Measurements from ENCODE around the gene SRRM1. TPM values are rescaled to one million over a fixed set of nuclear protein-coding genes. Genes with fewer than 3 reads are reported as not detected.

Gene SRRM1
- total and polyA plus RNA-seq, 4 experiments from 2014 or later: 73.8 to 230 (median 219) TPM

- no peaks in the 10 kb centered on the region for H3K9me3 ChIP-seq (ENCODE audit: control insufficient read depth in 1 of 2, low read length in 2 of 2)
- Mint-ChIP-seq H3K4me1 (peaks cover 2 to 11% (median 3%) of the 10 kb centered on the region in 4 donors), H3K27ac (no peak overlapping the region), H3K36me3 (no peaks in the 10 kb centered on the region), H3K9me3 (peaks cover 0 to 4% (median 0%) of the 10 kb centered on the region in 8 donors), H3K4me3 (no peak overlapping the region), H3K27me3 (peaks cover 2 to 5% of the 10 kb centered on the region in 2 donors)
- ChIA-PET CTCF (ENCODE audit: partially characterized antibody) (interaction anchor here (0.6 to 6.6 kb wide), 15 partner anchors 11 to 436 kb away, joined by 3 to 49 read pairs (median 3); partner anchors contain the start of genes NIPAL3 and STPG1), POLR2A (ENCODE audit: partially characterized antibody) (no interaction called here)
- intact Hi-C loops (cut with micrococcal nuclease): loop anchor here (1.0 to 5.0 kb wide), 5 partner anchors 48 to 436 kb away; partner anchors contain the start of gene NIPAL3
- no peaks in the 10 kb centered on the region for H3K36me3 ChIP-seq (ENCODE audit: insufficient read depth, low read length)
- no peaks in the 10 kb centered on the region for H3K4me1 ChIP-seq (ENCODE audit: insufficient read depth, low read length)
- no peaks in the 10 kb centered on the region for H3K27me3 ChIP-seq (ENCODE audit: insufficient read depth, low read length)
- H3K27ac ChIP-seq (ENCODE audit: low read depth, low read length): no peak overlapping the region
- no peak overlapping the region for H3K4me3 ChIP-seq (ENCODE audit: low read length in 2 of 2)
- DNase-seq: peak in 4 of 5 donors; percentile 55 to 63 (median 57)
Observed at GRCh38 chr1:24635195-24635843, 7.8 kb upstream of the SRRM1 start.

GRCh38 chr1:24636661-24637357, 6.3 kb upstream of the SRRM1 start:
- H3K27me3 Mint-ChIP-seq: peaks cover 0 to 3% of the 10 kb centered on the region in 2 donors
- Histone ChIP-seq H3K36me3 (ENCODE audit: insufficient read depth, low read length) (no peaks in the 10 kb centered on the region), H3K27ac (ENCODE audit: low read depth, low read length) (no peak overlapping the region), H3K9me3 (ENCODE audit: control insufficient read depth in 1 of 2, low read length in 2 of 2) (no peaks in the 10 kb centered on the region), H3K27me3 (ENCODE audit: insufficient read depth, low read length) (no peaks in the 10 kb centered on the region), H3K4me1 (ENCODE audit: insufficient read depth, low read length) (peaks cover 7% of the 10 kb centered on the region), H3K4me3 (ENCODE audit: low read length in 2 of 2) (no peak overlapping the region)
- H3K4me1 Mint-ChIP-seq: peaks cover 8 to 21% (median 12%) of the 10 kb centered on the region in 4 donors
- H3K9me3 Mint-ChIP-seq: peaks cover 0 to 4% (median 0%) of the 10 kb centered on the region in 8 donors
- no peak overlapping the region for H3K27ac Mint-ChIP-seq
- H3K36me3 Mint-ChIP-seq: peaks cover 0 to 5% of the 10 kb centered on the region in 2 donors
- POLR2A ChIA-PET (ENCODE audit: partially characterized antibody): no interaction called here
- CTCF ChIA-PET (ENCODE audit: partially characterized antibody): interaction anchor here (0.9 to 6.6 kb wide), 11 partner anchors 40 to 438 kb away, joined by 3 to 49 read pairs (median 3); partner anchors contain the start of gene NIPAL3
- DNase-seq: no peak
- intact Hi-C loops (cut with micrococcal nuclease): loop anchor here (5.0 kb wide), 1 partner anchor 155 kb away; no protein-coding TSS in a partner anchor
- H3K4me3 Mint-ChIP-seq: peak overlapping the region in 1 of 8 donors; percentile 40

GRCh38 chr1:24639094-24639493, 4.0 kb upstream of the SRRM1 start:
- ChIA-PET CTCF (ENCODE audit: partially characterized antibody) (interaction anchor here (6.6 kb wide), 1 partner anchor 440 kb away, joined by 49 read pairs; no protein-coding TSS in a partner anchor), POLR2A (ENCODE audit: partially characterized antibody) (interaction anchor here (1.0 kb wide), 1 partner anchor 51 kb away, joined by 3 read pairs; no protein-coding TSS in a partner anchor)
- Mint-ChIP-seq H3K27ac (peak overlapping the region in 4 of 7 donors; percentile 25 to 97 (median 44)), H3K36me3 (peaks cover 0 to 16% of the 10 kb centered on the region in 2 donors), H3K4me1 (peaks cover 8 to 32% (median 16%) of the 10 kb centered on the region in 4 donors), H3K27me3 (peaks cover 0 to 3% of the 10 kb centered on the region in 2 donors), H3K4me3 (peak overlapping the region in 3 of 8 donors; percentile 2 to 72 (median 47)), H3K9me3 (peaks cover 0 to 7% (median 0%) of the 10 kb centered on the region in 8 donors)
- Histone ChIP-seq H3K27me3 (ENCODE audit: insufficient read depth, low read length) (no peaks in the 10 kb centered on the region), H3K9me3 (ENCODE audit: control insufficient read depth in 1 of 2, low read length in 2 of 2) (no peaks in the 10 kb centered on the region), H3K4me3 (ENCODE audit: low read length in 2 of 2) (no peak overlapping the region), H3K27ac (ENCODE audit: low read depth, low read length) (no peak overlapping the region), H3K4me1 (ENCODE audit: insufficient read depth, low read length) (peaks cover 12% of the 10 kb centered on the region), H3K36me3 (ENCODE audit: insufficient read depth, low read length) (no peaks in the 10 kb centered on the region)
- intact Hi-C loops (cut with micrococcal nuclease): loop anchor here (5.0 kb wide), 1 partner anchor 157 kb away; no protein-coding TSS in a partner anchor
- no peak for DNase-seq

- H3K9me3 Mint-ChIP-seq: peaks cover 0 to 7% (median 0%) of the 10 kb centered on the region in 8 donors
Observed at GRCh38 chr1:24639881-24640280, 3.2 kb upstream of the SRRM1 start.

GRCh38 chr1:24640288-24640687, 2.8 kb upstream of the SRRM1 start:
- ChIA-PET POLR2A (ENCODE audit: partially characterized antibody) (no interaction called here), CTCF (ENCODE audit: partially characterized antibody) (interaction anchor here (1.5 kb wide), 1 partner anchor 248 kb away, joined by 3 read pairs; no protein-coding TSS in a partner anchor)
- H3K27ac Mint-ChIP-seq: peak overlapping the region in 6 of 7 donors; percentile 35 to 100 (median 98)
- no peaks in the 10 kb centered on the region for H3K9me3 ChIP-seq (ENCODE audit: control insufficient read depth in 1 of 2, low read length in 2 of 2)
- peak overlapping the region in 3 of 8 donors; percentile 38 to 61 (median 41) for H3K4me3 Mint-ChIP-seq
- H3K4me1 ChIP-seq (ENCODE audit: insufficient read depth, low read length): peaks cover 24% of the 10 kb centered on the region
- peaks cover 12 to 40% (median 25%) of the 10 kb centered on the region in 4 donors for H3K4me1 Mint-ChIP-seq
- H3K4me3 ChIP-seq (ENCODE audit: low read length in 2 of 2): no peak overlapping the region
- intact Hi-C loops (cut with micrococcal nuclease): loop anchor here (5.0 to 10.0 kb wide), 3 partner anchors 135 to 1273 kb away; partner anchors contain the start of genes IFNLR1, RCAN3 and ZNF436
- peaks cover 3% of the 10 kb centered on the region for H3K36me3 ChIP-seq (ENCODE audit: insufficient read depth, low read length)
- H3K9me3 Mint-ChIP-seq: peaks cover 0 to 7% (median 0%) of the 10 kb centered on the region in 8 donors
- no peak overlapping the region for H3K27ac ChIP-seq (ENCODE audit: low read depth, low read length)
- H3K36me3 Mint-ChIP-seq: peaks cover 4 to 25% of the 10 kb centered on the region in 2 donors
- DNase-seq: no peak
- H3K27me3 ChIP-seq (ENCODE audit: insufficient read depth, low read length): no peaks in the 10 kb centered on the region
- H3K27me3 Mint-ChIP-seq: peaks cover 0 to under 1% of the 10 kb centered on the region in 2 donors

More at GRCh38 chr1:24639881-24640280, 3.2 kb upstream of the SRRM1 start:
- no peak for DNase-seq
- Histone ChIP-seq H3K27ac (ENCODE audit: low read depth, low read length) (no peak overlapping the region), H3K36me3 (ENCODE audit: insufficient read depth, low read length) (no peaks in the 10 kb centered on the region), H3K4me1 (ENCODE audit: insufficient read depth, low read length) (peaks cover 20% of the 10 kb centered on the region), H3K9me3 (ENCODE audit: control insufficient read depth in 1 of 2, low read length in 2 of 2) (no peaks in the 10 kb centered on the region), H3K4me3 (ENCODE audit: low read length in 2 of 2) (no peak overlapping the region), H3K27me3 (ENCODE audit: insufficient read depth, low read length) (no peaks in the 10 kb centered on the region)
- ChIA-PET POLR2A (ENCODE audit: partially characterized antibody) (no interaction called here), CTCF (ENCODE audit: partially characterized antibody) (interaction anchor here (1.5 to 6.6 kb wide), 2 partner anchors 248 to 441 kb away, joined by 3 to 49 read pairs; no protein-coding TSS in a partner anchor)
- Mint-ChIP-seq H3K27ac (peak overlapping the region; percentile 17 to 97 (median 66)), H3K4me1 (peaks cover 11 to 40% (median 24%) of the 10 kb centered on the region in 4 donors), H3K36me3 (peaks cover under 1 to 21% of the 10 kb centered on the region in 2 donors), H3K4me3 (peak overlapping the region in 2 of 8 donors; percentile 47 to 72), H3K27me3 (peaks cover 0 to 3% of the 10 kb centered on the region in 2 donors)
- intact Hi-C loops (cut with micrococcal nuclease): loop anchor here (5.0 to 10.0 kb wide), 4 partner anchors 135 to 1273 kb away; partner anchors contain the start of genes IFNLR1, RCAN3 and ZNF436

GRCh38 chr1:24641646-24642151, 1.4 kb upstream of the SRRM1 start:
- Mint-ChIP-seq H3K36me3 (peaks cover 7 to 37% of the 10 kb centered on the region in 2 donors), H3K4me3 (peak overlapping the region; percentile 86 to 98 (median 94)), H3K4me1 (peaks cover 15 to 51% (median 36%) of the 10 kb centered on the region in 4 donors), H3K9me3 (peaks cover 0 to 7% (median 0%) of the 10 kb centered on the region in 8 donors), H3K27ac (peak overlapping the region; percentile 97 to 100 (median 100)), H3K27me3 (no peaks in the 10 kb centered on the region)
- H3K27ac ChIP-seq (ENCODE audit: low read depth, low read length): peak overlapping the region; percentile 99
- POLR2A ChIA-PET (ENCODE audit: partially characterized antibody): interaction anchor here (0.7 to 2.3 kb wide), 12 partner anchors 13 to 288 kb away, joined by 3 to 20 read pairs (median 6); partner anchors contain the start of genes CLIC4, NIPAL3, RCAN3 and RUNX3
- peaks cover 15% of the 10 kb centered on the region for H3K36me3 ChIP-seq (ENCODE audit: insufficient read depth, low read length)
- peaks cover 32% of the 10 kb centered on the region for H3K4me1 ChIP-seq (ENCODE audit: insufficient read depth, low read length)
- intact Hi-C loops (cut with micrococcal nuclease): loop anchor here (1.0 to 10.0 kb wide), 6 partner anchors 105 to 1274 kb away; partner anchors contain the start of genes IFNLR1, NIPAL3, RCAN3 and ZNF436
- CTCF ChIA-PET (ENCODE audit: partially characterized antibody): interaction anchor here (0.7 to 1.7 kb wide), 4 partner anchors 64 to 250 kb away, joined by 3 to 8 read pairs (median 4); partner anchors contain the start of gene NIPAL3
- peak overlapping the region; percentile 8 to 21 for H3K4me3 ChIP-seq (ENCODE audit: low read length in 2 of 2)
- DNase-seq: peak in 4 of 5 donors; percentile 3 to 42 (median 33)
- no peaks in the 10 kb centered on the region for H3K9me3 ChIP-seq (ENCODE audit: control insufficient read depth in 1 of 2, low read length in 2 of 2)
- H3K27me3 ChIP-seq (ENCODE audit: insufficient read depth, low read length): no peaks in the 10 kb centered on the region
